ENCODE results near the gene CCDC88C. TPM values are rescaled to one million over a fixed set of nuclear protein-coding genes. Genes with fewer than 3 reads are reported as not detected.
A peak's percentile ranks its signal among the peaks of the same experiment; 100 is the strongest.

The CCDC88C gene
- total RNA-seq, 1 donor from 2014 or later: 17.8 TPM

DNA sequence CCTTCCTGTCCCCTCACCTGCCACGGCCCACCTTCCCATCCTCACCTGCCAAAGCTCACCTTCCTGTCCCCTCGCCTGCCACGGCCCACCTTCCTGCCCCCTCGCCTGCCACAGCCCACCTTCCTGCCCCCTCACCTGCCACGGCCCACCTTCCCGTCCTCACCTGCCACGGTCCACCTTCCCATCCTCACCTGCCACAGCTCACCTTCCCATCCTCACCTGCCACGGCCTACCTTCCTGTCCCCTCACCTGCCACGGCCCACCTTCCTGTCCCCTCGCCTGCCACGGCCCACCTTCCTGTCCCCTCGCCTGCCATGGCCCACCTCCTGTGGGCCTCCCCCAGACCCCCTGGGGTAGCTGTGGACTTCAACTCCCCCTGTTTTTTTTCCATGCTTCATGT, 124.3 kb downstream of the CCDC88C start:
- H3K27me3 Mint-ChIP-seq (ENCODE audit: insufficient read depth, low read depth): no peaks in the 10 kb centered on the region
- no peaks in the 10 kb centered on the region for H4K20me1 ChIP-seq (ENCODE audit: low read depth)
- no peaks in the 10 kb centered on the region for H3K9me3 ChIP-seq (ENCODE audit: low read depth)
- no peaks in the 10 kb centered on the region for H3K27me3 ChIP-seq
- H3K4me3 ChIP-seq: no peak overlapping the region
- no peak overlapping the region for H2AFZ ChIP-seq (replicated peaks)
- H3F3A ChIP-seq (ENCODE audit: low read depth): no peaks in the 10 kb centered on the region
- no peaks in the 10 kb centered on the region for H3K79me2 ChIP-seq (ENCODE audit: low read depth)
- H3K4me3 Mint-ChIP-seq: no peak overlapping the region
- no peak overlapping the region for H3K27ac Mint-ChIP-seq
- no peaks in the 10 kb centered on the region for H3K4me1 ChIP-seq
- H3K9me3 Mint-ChIP-seq: no peaks in the 10 kb centered on the region
- peaks cover 24% of the 10 kb centered on the region for H3K36me3 Mint-ChIP-seq
- H3K27ac ChIP-seq: no peak overlapping the region
- no peak overlapping the region for H3K9ac ChIP-seq
- H3K36me3 ChIP-seq: no peaks in the 10 kb centered on the region
- H3K4me2 ChIP-seq: no peak overlapping the region
- H3K4me1 Mint-ChIP-seq: no peaks in the 10 kb centered on the region
- TF ChIP-seq, protein P1, sequence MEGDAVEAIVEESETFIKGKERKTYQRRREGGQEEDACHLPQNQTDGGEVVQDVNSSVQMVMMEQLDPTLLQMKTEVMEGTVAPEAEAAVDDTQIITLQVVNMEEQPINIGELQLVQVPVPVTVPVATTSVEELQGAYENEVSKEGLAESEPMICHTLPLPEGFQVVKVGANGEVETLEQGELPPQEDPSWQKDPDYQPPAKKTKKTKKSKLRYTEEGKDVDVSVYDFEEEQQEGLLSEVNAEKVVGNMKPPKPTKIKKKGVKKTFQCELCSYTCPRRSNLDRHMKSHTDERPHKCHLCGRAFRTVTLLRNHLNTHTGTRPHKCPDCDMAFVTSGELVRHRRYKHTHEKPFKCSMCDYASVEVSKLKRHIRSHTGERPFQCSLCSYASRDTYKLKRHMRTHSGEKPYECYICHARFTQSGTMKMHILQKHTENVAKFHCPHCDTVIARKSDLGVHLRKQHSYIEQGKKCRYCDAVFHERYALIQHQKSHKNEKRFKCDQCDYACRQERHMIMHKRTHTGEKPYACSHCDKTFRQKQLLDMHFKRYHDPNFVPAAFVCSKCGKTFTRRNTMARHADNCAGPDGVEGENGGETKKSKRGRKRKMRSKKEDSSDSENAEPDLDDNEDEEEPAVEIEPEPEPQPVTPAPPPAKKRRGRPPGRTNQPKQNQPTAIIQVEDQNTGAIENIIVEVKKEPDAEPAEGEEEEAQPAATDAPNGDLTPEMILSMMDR (IDR thresholded peaks at IDR 0.05): no peak
- TF ChIP-seq EZH2 (IDR thresholded peaks at IDR 0.05): no peak
- no peak for TF ChIP-seq EZH2phosphoT487 (IDR thresholded peaks at IDR 0.05)
- no peak for DNase-seq (ENCODE audit: low spot score)

GRCh38 chr14:91292491-91292890, 125.1 kb downstream of the CCDC88C start:
- Histone ChIP-seq H3K79me2 (ENCODE audit: low read depth) (no peaks in the 10 kb centered on the region), H3K36me3 (no peaks in the 10 kb centered on the region), H3K4me1 (no peaks in the 10 kb centered on the region), H3K27me3 (no peaks in the 10 kb centered on the region), H3K4me2 (no peak overlapping the region), H3K9ac (no peak overlapping the region), H2AFZ (replicated peaks) (no peak overlapping the region), H4K20me1 (ENCODE audit: low read depth) (no peaks in the 10 kb centered on the region), H3F3A (ENCODE audit: low read depth) (no peaks in the 10 kb centered on the region), H3K27ac (no peak overlapping the region), H3K4me3 (no peak overlapping the region), H3K9me3 (ENCODE audit: low read depth) (no peaks in the 10 kb centered on the region)
- peak overlapping the region; percentile 54 for H3K27ac Mint-ChIP-seq
- no peaks in the 10 kb centered on the region for H3K9me3 Mint-ChIP-seq
- H3K36me3 Mint-ChIP-seq: peaks cover 22% of the 10 kb centered on the region
- H3K4me3 Mint-ChIP-seq: no peak overlapping the region
- TF ChIP-seq EZH2phosphoT487 (IDR thresholded peaks at IDR 0.05): no peak
- no peak for TF ChIP-seq EZH2 (IDR thresholded peaks at IDR 0.05)
- TF ChIP-seq, protein P1 (IDR thresholded peaks at IDR 0.05): no peak
- H3K4me1 Mint-ChIP-seq: no peaks in the 10 kb centered on the region
- DNase-seq (ENCODE audit: low spot score): no peak
- no peaks in the 10 kb centered on the region for H3K27me3 Mint-ChIP-seq (ENCODE audit: insufficient read depth, low read depth)

GRCh38 chr14:91291786-91292405, 125.7 kb downstream of the CCDC88C start:
- Histone ChIP-seq H4K20me1 (ENCODE audit: low read depth) (no peaks in the 10 kb centered on the region), H3K4me3 (no peak overlapping the region), H3K9ac (no peak overlapping the region), H3K36me3 (no peaks in the 10 kb centered on the region), H3F3A (ENCODE audit: low read depth) (peaks cover 3% of the 10 kb centered on the region), H3K27me3 (no peaks in the 10 kb centered on the region), H3K4me2 (no peak overlapping the region), H3K4me1 (no peaks in the 10 kb centered on the region), H2AFZ (replicated peaks) (no peak overlapping the region), H3K27ac (no peak overlapping the region), H3K9me3 (ENCODE audit: low read depth) (no peaks in the 10 kb centered on the region), H3K79me2 (ENCODE audit: low read depth) (no peaks in the 10 kb centered on the region)
- H3K27me3 Mint-ChIP-seq (ENCODE audit: insufficient read depth, low read depth): no peaks in the 10 kb centered on the region
- no peak overlapping the region for H3K4me3 Mint-ChIP-seq
- no peak for DNase-seq (ENCODE audit: low spot score)
- H3K36me3 Mint-ChIP-seq: peaks cover 18% of the 10 kb centered on the region
- no peaks in the 10 kb centered on the region for H3K4me1 Mint-ChIP-seq
- TF ChIP-seq, protein P1 (IDR thresholded peaks at IDR 0.05): no peak
- TF ChIP-seq EZH2phosphoT487 (IDR thresholded peaks at IDR 0.05): no peak
- no peak for TF ChIP-seq EZH2 (IDR thresholded peaks at IDR 0.05)
- no peak overlapping the region for H3K27ac Mint-ChIP-seq
- H3K9me3 Mint-ChIP-seq: no peaks in the 10 kb centered on the region
